ENCODE measurements around the gene CREBBP.

- TF ChIP-seq, protein P1, sequence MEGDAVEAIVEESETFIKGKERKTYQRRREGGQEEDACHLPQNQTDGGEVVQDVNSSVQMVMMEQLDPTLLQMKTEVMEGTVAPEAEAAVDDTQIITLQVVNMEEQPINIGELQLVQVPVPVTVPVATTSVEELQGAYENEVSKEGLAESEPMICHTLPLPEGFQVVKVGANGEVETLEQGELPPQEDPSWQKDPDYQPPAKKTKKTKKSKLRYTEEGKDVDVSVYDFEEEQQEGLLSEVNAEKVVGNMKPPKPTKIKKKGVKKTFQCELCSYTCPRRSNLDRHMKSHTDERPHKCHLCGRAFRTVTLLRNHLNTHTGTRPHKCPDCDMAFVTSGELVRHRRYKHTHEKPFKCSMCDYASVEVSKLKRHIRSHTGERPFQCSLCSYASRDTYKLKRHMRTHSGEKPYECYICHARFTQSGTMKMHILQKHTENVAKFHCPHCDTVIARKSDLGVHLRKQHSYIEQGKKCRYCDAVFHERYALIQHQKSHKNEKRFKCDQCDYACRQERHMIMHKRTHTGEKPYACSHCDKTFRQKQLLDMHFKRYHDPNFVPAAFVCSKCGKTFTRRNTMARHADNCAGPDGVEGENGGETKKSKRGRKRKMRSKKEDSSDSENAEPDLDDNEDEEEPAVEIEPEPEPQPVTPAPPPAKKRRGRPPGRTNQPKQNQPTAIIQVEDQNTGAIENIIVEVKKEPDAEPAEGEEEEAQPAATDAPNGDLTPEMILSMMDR (IDR thresholded peaks at IDR 0.05; ENCODE audit: low read length), result no peak
- TF ChIP-seq EZH2 (IDR thresholded peaks at IDR 0.05; ENCODE audit: borderline replicate concordance, low read length), result no peak
These were observed 158.0 kb downstream of the CREBBP start for GRCh38 chr16:3722508-3722907.
